Measurements from ENCODE around the gene NEO1. TPM values are rescaled to one million over a fixed set of nuclear protein-coding genes. Genes with fewer than 3 reads are reported as not detected.

The NEO1 gene
- total RNA-seq, 4 donors from 2014 or later, result 11.5 to 80.3 (median 36.1) TPM

GRCh38 chr15:73330206-73331051 lies 278.2 kb downstream of the NEO1 start:
- no peak for DNase-seq
- intact Hi-C loops (cut with DNase I; ENCODE audit: low total_unique reads), result no loop called here

GRCh38 chr15:73331501-73331900 lies 279.2 kb downstream of the NEO1 start:
- Histone ChIP-seq H3K4me1 (no peaks in the 10 kb centered on the region), H3K27me3 (no peaks in the 10 kb centered on the region), H3K4me3 (no peak overlapping the region), H3K27ac (no peak overlapping the region), H3K36me3 (no peaks in the 10 kb centered on the region), H3K9me3 (no peaks in the 10 kb centered on the region)
- no peak for DNase-seq
- no peak for TF ChIP-seq CTCF (IDR thresholded peaks at IDR 0.05)
- intact Hi-C loops (cut with DNase I; ENCODE audit: low total_unique reads), result no loop called here

More at GRCh38 chr15:73330206-73331051, 278.2 kb downstream of the NEO1 start:
- H3K4me3 ChIP-seq, result no peak overlapping the region
- no peaks in the 10 kb centered on the region for H3K4me1 ChIP-seq
- H3K9me3 ChIP-seq, result no peaks in the 10 kb centered on the region
- H3K27me3 ChIP-seq, result no peaks in the 10 kb centered on the region
- no peaks in the 10 kb centered on the region for H3K36me3 ChIP-seq
- TF ChIP-seq CTCF (IDR thresholded peaks at IDR 0.05) (no peak), POLR2A (IDR thresholded peaks at IDR 0.05) (no peak)
- H3K27ac ChIP-seq, result no peak overlapping the region

GRCh38 chr15:73331991-73332925 lies 280.0 kb downstream of the NEO1 start:
- DNase-seq, result no peak
- intact Hi-C loops (cut with DNase I; ENCODE audit: low total_unique reads), result no loop called here
- Histone ChIP-seq H3K9me3 (no peaks in the 10 kb centered on the region), H3K27ac (no peak overlapping the region), H3K36me3 (no peaks in the 10 kb centered on the region), H3K4me3 (no peak overlapping the region), H3K27me3 (no peaks in the 10 kb centered on the region), H3K4me1 (no peaks in the 10 kb centered on the region)
- TF ChIP-seq CTCF (IDR thresholded peaks at IDR 0.05), result no peak
- no peak for TF ChIP-seq POLR2A (IDR thresholded peaks at IDR 0.05)

GRCh38 chr15:73333001-73333400 lies 280.7 kb downstream of the NEO1 start:
- TF ChIP-seq POLR2A (IDR thresholded peaks at IDR 0.05) (no peak), CTCF (IDR thresholded peaks at IDR 0.05) (no peak)
- no peaks in the 10 kb centered on the region for H3K4me1 ChIP-seq
- no peaks in the 10 kb centered on the region for H3K9me3 ChIP-seq
- no peak for DNase-seq
- no peak overlapping the region for H3K4me3 ChIP-seq
- intact Hi-C loops (cut with DNase I; ENCODE audit: low total_unique reads), result no loop called here
- H3K36me3 ChIP-seq, result no peaks in the 10 kb centered on the region
- no peak overlapping the region for H3K27ac ChIP-seq
- H3K27me3 ChIP-seq, result no peaks in the 10 kb centered on the region

GRCh38 chr15:73334086-73334485 lies 281.8 kb downstream of the NEO1 start:
- Histone ChIP-seq H3K4me1 (no peaks in the 10 kb centered on the region), H3K4me3 (no peak overlapping the region), H3K36me3 (no peaks in the 10 kb centered on the region), H3K27me3 (no peaks in the 10 kb centered on the region), H3K27ac (no peak overlapping the region), H3K9me3 (no peaks in the 10 kb centered on the region)
- TF ChIP-seq POLR2A (IDR thresholded peaks at IDR 0.05), result no peak
- no peak for TF ChIP-seq CTCF (IDR thresholded peaks at IDR 0.05)
- no peak for DNase-seq
- intact Hi-C loops (cut with DNase I; ENCODE audit: low total_unique reads), result no loop called here

Measured in uterus (tissue), 4 donors.